Daoy (cell line): ENCODE measurements around the gene SCAMP5. TPM values are rescaled to one million over a fixed set of nuclear protein-coding genes. Genes with fewer than 3 reads are reported as not detected.

Experiments used
- DNase-seq: peaks from one replicate; pipeline ENCODE4 v3.0.0-alpha.2; 2015; ENCODE audit warnings: low read depth
- total RNA-seq: library from RNA; depleted of rRNA; stranded (reverse); fragments of >200 nt; shearing (Covaris generic); gene quantifications from 2 replicates; pipeline ENCODE4 v1.2.3, GENCODE V29; 2014

SCAMP5 gene
- total RNA-seq, 1 experiment from 2014 or later = 7.4 TPM

- DNase-seq = no peak
Observed at GRCh38 chr15:75045332-75046015, 50.1 kb downstream of the SCAMP5 start.

GRCh38 chr15:75048394-75048793, 53.0 kb downstream of the SCAMP5 start:
- DNase-seq = no peak

GRCh38 chr15:75049392-75049791, 54.0 kb downstream of the SCAMP5 start:
- DNase-seq = peak; percentile 44

DNA sequence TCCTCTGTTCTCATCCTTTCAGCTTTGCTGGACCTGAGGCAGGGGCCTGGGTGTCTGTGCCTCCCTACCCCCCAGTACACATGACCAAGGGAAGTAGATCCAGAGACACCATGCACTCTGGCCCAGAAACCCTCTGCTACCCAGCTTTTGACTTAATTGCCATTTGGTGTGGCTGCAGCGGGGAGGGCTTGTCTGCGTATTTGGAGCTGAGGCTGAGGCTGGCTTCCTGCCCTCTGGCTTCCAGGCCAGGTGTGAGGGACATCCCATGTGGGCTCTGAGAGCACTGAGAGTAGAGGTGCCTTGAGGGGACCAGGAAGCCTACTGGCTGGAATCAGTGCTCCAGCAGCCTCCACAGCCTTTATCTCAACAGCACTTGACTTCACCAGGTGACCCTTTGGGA, 54.9 kb downstream of the SCAMP5 start:
- DNase-seq = no peak

GRCh38 chr15:75051191-75051608, 55.8 kb downstream of the SCAMP5 start:
- no peak for DNase-seq

- DNase-seq = no peak
Observed at GRCh38 chr15:75051711-75052110, 56.3 kb downstream of the SCAMP5 start.

DNA sequence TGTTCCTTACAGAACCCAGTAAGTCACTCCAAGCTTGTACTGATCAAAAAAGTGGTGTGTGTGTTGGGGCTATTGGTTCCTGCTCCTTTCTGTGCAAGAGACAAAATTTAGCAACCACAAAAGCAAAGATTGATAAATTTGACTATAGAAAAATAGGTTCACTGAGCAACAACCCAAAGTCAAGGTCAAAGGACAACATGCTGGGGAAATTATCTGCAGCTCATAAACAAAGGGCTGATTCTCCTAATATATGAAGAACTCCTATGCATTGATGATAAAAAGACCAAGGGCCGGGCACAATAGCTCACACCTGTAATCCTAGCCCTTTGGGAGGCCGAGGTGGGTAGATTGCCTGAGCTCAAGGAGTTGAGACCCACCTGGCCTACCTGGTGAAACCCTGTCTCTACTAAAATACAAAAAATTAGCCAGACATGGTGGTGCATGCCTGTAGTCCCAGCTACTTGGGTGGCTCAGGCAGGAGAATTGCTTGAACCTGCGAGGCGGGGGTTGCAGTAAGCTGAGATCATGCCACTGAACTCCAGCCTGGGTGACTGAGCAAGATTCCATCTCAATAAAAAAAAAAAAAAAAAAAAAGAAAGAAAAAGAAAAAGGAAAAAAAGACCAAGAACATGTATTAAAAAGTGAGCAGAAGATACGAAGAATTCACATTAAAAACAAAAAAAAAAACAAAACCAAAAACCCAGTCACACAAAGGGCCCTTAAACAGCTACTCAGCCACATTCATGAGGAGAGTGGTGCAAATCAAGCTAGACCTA, 57.8 kb downstream of the SCAMP5 start:
- no peak for DNase-seq

DNA sequence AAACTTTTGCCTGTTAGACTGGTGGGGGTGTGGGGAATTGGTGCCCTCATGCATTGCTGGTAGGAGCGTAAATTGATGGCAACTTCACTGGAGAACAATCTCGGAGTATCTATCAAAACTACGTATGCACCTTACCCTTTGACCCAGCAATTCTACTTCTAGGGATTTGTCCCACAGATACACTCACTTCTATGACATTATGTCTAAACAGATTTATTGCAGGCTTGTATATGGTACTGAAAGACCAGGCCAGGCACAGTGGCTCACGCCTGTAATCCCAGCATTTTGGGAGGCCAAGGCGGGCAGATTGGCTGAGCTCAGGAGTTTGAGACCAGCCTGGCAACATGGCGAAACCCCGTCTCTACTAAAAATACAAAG, 58.4 kb downstream of the SCAMP5 start:
- no peak for DNase-seq

- DNase-seq = no peak
Observed at GRCh38 chr15:75054172-75054897, 59.0 kb downstream of the SCAMP5 start.

GRCh38 chr15:75056036-75056435, 60.7 kb downstream of the SCAMP5 start:
- no peak for DNase-seq

DNA sequence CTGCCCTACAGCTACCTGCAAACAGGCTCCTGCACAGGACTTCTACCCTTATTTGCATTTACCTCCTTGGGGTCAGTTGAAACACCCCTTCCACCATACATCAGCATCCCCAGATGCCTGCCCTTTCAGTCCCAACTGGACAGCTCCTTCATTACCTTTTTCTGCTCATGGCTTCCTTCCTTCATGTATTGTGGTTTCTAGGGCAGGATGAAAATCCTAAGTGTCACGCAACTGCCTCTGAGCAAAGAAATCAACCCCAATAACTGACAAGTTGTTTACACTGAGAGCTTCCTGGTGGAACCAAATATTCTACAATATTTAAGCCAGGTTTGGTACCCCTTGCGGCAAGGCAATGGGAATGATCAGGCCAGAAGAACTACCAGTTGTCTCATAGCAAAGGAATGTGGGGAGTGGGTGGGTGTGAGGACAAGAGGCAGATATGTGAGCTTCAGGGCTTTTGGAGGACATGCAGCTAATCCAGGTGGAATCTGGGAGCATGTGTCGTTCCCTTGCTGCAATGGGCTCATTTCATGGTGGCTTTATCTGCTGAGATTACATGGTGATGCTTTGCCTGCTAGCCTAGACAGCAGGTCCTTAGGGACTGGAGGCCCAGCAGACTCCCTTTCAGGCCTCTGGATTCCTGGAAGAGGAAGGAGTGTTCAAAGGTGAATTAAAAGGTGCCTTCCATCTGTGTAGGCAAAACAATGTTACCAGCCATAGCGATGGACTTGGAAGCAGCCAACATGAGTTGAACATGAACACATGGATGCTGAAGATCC, 63.0 kb downstream of the SCAMP5 start:
- peak; percentile 55 for DNase-seq

GRCh38 chr15:75059607-75060006, 64.2 kb downstream of the SCAMP5 start:
- no peak for DNase-seq

GRCh38 chr15:75061272-75061671, 65.9 kb downstream of the SCAMP5 start:
- peak; percentile 61 for DNase-seq

GRCh38 chr15:75062706-75063105, 67.3 kb downstream of the SCAMP5 start:
- DNase-seq = no peak

GRCh38 chr15:75063338-75063737, 68.0 kb downstream of the SCAMP5 start:
- no peak for DNase-seq

GRCh38 chr15:75063889-75064288, 68.5 kb downstream of the SCAMP5 start:
- no peak for DNase-seq

DNA sequence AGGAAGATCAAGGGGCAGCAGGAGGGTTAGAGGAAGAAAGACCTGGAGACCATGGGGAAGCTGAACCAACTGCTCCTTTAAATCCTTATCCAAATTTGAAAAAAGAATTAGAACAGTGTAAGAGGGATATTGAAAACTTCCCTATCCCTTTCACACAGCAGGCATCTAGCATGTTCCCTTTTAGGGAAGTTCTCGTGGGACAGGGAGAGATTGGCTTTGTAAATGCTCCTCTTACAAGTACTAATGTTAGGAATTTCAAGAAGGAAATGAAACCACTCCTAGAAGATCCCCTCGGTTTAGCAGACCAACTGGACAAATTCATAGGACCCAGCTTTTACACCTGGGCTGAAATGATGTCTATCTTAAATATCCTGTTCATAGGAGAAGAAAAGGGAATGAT, 69.5 kb downstream of the SCAMP5 start:
- no peak for DNase-seq

DNA sequence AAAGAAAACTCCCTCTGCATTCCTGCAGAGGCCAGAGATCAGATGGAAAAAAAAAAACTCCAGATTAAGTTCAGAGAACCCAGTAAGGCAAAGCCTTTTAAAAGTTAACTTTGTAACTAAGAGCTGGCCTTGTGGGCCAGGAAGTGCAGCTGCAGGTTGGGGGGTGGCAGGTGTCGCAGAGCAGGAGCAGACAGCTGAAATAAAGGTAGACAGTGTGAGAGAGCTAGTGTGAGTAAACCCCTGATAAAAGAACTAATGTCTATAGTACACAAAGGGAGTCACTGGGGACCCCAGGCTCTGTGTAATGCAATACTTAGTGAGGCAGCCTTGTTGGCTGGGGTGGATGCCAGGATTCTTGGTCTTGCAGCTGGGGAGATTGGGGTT, 70.1 kb downstream of the SCAMP5 start:
- peak; percentile 62 for DNase-seq

- DNase-seq = peak; percentile 71
Observed at GRCh38 chr15:75065851-75066509, 70.6 kb downstream of the SCAMP5 start.

DNA sequence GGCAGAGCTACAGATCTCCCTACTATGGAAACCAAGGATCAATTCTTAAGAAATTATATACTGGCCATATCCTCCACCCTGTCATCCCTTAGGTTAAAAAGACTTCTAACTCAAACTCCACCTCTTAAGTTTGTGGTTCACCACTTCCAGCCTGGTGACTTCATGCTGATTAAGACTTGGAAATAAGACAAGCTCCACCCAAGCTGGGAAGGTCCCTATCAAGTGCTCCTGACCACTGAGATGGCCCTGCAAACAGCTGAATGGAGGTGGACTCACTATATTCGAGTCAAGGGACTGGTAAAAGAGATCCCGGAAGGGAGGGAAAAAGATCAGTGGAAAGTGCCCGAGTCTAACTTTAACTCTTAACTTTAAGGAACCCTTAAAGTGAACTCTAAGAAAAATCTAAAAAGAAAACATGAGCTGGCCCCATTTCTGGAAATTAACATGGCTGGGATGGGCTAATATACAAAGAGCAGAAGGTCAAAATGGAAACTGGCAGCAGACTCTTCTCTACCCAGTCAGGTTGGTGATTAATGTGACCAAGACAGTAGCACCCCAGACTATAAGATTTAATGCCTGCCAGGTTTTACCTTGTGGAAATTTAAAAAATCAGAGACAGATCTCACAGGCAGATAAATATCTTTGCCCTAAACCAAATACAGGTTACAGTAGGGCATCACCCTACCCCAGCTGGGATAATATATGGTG, 71.9 kb downstream of the SCAMP5 start:
- DNase-seq = peak; percentile 88

- DNase-seq = no peak
Observed at GRCh38 chr15:75068748-75069147, 73.4 kb downstream of the SCAMP5 start.
